NCI-H187 treated with DMSO at 0.1 percent for 48 hours (cell line): ENCODE data around the gene ARPC2.

Source experiments
- DNase-seq: peaks from one replicate; lab custom pipeline; 2025; lab: John Stamatoyannopoulos, UW

The ARPC2 gene

DNA sequence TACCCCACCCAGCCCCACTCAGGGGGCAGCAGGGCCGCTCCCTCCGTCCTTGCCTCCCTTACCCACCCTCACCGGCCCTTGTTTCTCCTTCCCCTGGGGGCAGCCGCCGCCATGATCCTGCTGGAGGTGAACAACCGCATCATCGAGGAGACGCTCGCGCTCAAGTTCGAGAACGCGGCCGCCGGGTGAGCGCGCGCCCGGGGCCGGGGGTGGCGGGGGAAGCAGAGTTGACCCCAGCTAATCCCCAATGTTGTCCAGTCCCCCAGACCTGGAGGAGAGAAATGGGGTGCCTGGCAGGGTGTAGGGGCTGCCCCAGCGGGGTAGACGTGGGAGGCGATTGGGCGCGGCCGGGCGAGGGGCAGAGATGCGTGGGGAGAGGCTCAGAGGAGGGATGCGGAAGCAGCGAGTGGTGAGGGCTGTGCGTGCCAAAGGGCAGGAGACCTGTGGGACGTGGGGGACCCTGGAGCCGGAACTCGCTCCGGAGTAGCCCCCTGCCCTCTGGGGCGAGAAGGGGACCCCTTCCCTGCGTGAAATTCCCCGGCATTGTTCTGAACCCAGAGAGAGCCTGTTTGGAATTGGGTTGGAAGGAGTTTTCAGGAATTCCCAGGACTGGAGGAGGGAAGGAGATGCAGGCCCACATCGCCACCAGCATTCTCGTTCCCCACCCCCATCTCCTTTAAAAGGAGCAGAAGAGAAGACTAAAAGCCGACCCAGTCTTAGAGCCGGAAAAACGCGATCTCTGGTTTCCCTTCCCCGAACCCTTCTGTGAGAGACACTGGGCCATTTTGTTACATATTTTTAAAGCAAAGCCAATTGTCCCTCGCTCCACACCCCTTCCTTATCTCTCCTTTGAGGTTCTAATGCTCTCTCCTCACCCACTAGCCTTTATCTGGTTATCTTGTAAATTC is 625 bp downstream of the ARPC2 start:
- DNase-seq, result no peak

DNA sequence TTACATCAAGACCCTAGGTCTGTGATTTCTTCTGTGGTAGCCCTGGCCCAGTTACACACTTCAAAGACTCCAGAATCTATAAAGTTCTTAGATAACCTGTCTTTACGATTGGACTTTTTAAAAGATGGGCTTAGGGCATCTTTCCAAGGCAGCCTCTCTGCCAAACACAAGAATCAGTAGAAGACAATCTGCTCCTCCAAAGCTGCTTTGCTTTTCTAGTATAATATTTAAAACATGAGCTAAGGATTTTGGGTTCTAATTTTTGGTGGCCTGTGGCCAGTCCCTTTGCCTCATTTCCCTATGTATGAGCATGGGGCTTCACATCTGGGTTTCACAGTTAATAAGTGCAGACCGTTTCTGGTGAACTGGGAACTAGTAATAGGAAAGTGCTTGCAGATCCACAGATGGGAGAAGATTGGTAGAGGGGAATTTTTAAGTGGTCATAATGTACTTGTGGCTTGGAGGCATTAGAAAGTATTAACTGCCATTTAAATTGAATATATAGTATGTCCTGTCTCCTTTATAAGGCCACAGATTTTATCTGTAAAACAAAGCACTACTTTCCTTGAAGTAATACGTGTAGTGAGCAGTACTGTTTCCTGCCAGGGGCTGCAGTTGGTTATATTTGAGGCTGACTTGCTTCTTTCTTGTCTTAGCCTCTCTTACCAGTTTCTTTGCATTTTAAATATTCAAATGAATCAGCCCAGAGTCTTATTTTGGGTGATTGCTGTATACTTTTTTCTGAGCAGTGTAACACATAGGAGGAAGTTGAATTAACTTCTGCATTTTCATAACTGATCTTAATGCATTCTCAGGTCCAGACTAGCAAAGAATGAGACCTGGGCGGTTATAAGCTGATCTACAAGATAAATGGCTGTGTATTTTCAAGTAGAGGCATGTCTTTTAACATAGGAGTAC is 1.5 kb downstream of the ARPC2 start:
- DNase-seq, result no peak

DNA sequence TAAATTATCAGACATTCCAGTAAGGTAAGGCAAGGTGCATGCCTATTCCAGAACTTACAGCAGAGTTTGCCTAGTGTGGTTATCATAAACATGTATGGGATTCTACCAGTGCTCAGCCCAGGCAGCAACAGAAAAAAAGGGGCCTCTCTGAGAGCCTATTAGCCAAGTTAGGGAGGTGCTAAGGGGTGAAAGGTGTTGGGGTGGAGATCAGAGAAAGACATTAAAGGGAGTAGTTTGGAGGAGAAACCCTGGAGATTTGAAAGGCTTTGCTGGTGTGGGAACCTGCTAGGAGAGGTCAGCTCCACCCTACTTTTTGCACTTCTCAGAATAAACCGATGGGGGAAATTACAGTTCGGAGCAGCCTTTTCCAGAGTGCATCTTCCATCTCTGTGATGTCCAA is 2.9 kb downstream of the ARPC2 start:
- no peak for DNase-seq

DNA sequence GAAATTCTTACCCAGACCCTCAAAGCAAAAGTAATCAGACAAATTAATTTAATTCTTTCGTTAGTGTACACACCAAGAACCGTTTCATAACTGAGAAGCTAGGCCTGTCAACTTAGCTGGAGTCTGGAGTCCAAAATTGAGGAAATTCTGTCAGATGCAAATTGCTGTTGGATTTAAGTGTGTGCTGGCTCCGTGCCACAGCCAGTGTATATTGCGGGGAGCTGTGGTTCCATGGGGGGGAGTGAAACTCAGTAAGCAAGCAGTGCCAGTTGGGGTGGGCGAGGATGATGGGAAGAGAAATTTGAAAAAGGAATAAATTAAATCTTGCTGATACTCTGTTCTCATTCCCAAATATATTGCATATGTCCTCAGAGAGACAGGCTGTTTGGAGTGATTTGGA is 4.0 kb downstream of the ARPC2 start:
- no peak for DNase-seq

DNA sequence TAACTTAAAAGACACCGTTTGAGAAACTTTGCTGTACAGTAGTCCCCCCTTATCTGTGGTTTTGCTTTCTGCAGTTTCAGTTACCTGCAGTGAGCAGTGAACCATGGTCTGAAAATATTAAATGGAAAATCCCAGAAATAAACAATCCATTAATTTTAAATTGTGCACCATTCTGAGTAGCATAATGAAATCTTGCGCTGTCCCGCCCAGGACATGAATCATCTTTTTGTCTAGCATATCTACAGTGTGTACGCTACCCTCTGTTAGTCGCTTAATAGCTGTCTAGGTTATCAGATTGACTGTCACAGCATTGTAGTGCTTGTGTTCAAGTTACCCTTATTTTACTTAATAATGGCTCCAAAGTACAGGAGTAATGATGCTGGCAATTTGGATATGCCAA is 6.1 kb downstream of the ARPC2 start:
- no peak for DNase-seq

DNA sequence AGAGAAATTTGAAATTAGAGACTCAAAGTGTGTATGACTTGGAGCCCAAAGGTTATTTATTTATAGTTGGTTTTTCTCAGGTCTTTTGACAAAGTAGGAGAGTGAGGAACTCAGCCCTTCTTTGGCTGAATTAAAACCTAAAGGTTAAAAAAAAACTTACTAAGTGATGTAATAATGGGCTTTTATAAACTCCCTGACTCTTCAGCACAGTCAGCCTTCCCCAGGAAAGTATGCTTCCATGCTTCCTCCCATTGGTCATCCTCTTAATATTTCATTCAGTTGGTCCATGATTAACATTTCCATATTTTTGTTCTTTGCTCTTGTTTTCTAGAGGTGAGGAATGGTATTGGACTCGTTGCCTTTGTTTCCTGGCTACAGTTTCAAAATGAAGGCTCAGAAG is 7.2 kb downstream of the ARPC2 start:
- no peak for DNase-seq

DNA sequence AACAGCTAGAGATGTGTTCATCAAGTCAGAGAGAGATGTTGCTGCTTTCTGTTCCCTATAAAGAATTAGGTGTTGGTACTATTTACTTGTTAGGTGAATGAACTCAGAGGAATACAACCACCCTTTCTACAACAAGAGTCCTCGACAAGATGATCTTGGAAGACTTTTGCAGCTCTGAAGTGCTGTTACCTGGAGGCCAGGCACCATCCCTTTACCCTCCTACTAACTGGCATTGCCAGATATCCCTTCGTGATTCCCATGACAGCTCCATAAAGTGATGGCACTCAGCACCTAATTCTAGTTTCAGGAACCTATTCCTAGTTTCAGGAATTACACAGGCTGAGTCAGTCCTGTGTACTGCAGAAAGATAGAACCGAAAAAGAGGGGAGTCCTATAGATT is 9.9 kb downstream of the ARPC2 start:
- DNase-seq, result no peak

DNA sequence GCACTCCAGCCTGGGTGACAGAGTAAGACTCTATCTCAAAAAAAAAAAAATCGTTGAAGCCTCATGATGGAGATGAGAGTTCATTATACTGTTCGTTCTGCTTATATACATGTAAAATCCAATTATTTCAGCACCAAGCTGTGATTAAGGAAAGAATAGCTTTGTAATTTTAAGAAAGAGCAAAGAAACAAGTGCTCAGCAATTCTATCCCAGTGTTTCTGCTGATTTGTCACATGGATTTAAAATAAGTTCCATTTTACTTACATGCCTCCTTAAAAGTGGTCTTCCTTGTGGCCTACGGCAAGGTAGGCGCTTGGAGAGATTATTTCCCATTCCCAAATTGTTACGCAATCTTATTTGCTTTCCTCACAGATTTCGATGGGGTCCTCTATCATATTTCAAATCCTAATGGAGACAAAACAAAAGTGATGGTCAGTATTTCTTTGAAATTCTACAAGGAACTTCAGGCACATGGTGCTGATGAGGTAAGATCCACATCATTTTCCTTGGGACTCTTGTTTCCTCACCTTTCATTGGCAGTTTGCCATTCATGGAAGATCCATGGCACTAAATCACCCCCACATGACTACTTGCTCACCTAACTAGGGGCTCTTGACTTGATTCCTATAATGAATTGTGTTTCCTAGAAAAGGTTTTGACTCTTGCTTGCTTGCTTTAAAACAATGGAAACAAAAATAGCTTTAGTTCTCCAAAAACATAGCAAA is 11.5 kb downstream of the ARPC2 start:
- no peak for DNase-seq

DNA sequence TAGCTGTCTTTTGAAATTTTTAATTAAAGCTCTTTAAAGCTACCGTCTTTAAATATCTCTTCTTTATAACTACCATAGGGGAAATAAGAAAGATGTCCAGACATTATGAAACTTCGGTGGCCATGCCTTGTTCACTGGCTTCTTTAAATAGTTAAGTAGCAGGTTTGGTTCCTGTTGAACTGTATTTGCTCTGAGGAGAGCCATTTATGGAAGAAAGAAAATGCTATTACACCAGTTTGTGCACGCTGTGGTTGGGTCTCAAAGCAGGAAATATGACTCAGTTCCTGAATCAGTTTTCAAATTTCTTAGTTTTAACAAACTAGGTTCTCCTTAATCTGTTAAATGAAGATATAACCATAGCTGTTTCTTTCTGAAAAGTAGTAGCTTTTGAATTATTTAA is 12.2 kb downstream of the ARPC2 start:
- DNase-seq, result no peak

DNA sequence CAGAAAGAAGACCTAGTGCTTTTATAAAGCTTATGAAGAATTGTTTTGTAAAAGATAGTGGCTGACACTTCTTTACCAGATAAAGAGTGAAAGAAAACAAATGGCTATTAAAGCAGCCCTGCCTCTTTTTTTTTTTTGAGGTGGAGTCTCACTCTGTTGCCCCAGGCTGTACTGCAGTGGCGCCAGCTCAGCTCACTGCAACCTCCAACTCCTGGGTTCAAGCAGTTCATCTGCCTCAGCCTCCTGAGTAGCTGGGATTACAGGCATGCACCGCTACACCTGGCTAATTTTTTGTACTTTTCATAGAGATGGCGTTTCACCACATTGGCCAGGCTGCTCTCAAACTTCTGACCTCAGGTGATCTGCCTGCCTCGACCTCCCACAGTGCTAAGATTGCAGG is 12.9 kb downstream of the ARPC2 start:
- DNase-seq, result no peak

DNA sequence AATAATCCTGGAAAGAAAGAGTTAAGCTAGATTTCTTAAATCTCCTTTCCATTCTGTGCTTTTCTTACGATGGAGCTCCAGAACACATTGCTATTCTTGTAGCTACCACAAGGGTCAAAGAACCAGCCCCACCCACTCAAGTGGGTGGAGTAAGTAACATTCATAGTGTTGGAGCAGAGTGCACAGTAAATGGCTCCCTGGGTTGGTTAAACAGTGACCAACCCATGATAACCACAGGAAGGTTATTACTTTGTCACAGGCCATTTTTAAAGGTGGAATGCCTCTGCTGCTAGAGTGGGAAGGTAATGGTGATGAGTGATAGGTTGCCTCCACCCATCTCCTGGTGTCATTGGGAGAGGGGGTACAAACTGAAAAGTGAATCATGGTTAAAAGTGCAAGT is 13.9 kb downstream of the ARPC2 start:
- DNase-seq, result no peak

DNA sequence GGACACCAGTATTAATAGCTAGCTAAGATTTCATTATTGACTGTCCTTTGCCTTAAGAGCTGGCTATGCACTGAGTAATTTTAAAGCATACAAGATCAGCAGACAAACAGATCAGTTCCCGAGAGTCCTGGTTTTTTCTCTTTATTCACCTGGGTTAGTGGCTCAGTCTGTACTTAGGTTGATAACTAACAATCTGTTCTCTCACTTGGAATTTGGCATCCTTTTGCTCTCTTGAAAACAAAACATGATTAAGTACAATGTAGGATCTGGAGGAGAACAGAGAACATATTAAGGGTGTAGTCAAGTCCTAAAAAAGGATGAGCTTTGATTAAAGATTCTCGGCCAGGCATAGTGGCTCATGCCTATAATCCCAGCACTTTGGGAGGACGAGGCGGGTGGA is 16.6 kb downstream of the ARPC2 start:
- no peak for DNase-seq

DNA sequence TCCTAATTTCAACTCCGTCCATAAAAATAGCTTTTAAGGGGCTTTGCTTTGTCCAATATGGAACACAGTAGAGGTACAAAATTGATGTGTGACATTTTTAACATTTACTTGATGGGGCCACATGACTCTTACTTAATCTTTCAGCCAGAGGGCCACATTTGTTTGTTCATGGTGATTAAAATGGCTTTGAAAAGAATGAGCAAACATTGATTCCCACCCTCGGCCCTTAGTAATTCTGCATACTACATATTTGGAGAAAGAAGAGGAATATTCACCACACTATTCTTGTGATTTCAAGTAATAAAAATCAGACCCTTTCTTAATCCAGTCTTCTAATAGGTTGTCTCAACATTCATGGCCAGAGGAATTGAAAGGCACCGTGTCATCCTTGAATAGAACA is 17.5 kb downstream of the ARPC2 start:
- no peak for DNase-seq

DNA sequence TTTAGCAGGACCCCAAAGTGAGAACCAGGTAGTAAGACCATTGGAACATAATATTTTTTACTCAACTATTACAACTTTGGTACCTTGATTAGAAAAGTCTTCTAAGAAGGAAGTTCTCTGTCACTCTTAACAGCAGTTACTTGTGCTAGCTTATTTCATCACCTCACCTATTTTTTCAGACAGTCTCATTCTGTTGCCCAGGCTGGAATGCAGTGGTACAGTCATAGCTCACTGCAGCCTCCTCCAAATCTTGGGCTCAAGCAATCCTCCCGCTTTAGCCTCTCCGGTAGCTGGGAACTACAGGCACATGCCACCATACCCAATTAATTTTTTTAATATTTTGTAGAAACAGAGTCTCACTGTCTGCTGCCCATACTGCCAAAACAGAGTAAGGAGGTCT is 18.0 kb downstream of the ARPC2 start:
- DNase-seq, result no peak

DNA sequence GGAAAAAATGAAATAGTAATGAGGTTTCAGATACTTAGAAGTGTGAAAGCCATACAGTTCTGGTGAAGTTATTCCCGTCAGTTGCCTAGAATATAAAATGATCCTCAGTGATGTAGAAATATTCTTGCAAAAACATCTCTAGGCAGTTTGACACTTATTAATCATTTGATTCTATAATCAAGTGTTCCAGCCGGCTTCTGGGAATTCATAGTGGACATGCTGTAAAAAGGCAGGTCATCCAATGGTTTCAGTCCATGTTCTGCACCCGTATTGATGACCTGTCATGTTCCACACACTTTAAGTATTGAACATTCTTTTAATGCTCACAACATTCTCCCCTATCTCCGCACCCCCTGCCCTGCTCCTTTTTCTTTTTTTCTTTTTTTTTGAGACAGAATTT is 19.8 kb downstream of the ARPC2 start:
- no peak for DNase-seq

DNA sequence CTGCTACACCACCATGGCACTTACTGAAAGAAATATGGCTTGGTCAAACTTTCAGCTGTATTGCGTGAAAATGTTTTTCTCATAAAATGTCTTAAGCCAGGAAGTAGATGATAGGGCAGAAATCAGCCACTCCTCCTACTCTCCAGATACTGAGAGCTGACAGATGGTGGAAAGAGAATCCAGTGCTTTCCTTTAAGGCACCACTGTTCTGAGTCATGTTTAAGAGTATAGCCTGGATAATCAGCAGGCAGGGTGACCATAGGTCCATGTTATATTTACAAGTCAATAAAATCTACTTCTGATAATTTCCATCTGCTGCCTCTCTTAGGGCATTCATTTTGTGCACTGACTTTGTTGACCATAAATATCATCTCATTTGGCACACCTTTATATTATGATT is 21.9 kb downstream of the ARPC2 start:
- no peak for DNase-seq

DNA sequence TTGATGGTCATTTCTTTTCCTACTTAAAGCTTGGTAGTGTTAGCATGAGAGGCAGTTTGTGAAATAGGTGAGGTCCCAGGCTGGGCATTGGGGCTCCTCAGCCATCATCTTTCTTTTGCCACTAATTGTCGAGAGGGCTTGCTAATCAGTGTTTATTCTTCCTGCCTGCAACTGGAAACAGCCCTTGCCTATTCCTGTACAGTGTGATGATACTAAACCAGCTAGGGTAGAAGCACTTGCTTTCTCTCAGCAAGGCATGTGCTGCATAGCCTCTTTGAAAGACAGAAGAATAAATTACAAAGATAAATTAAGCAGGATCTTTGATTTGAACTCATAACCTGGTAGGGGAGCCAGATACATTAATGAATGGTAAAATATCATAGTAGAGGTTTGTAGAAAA is 27.2 kb downstream of the ARPC2 start:
- DNase-seq, result no peak

DNA sequence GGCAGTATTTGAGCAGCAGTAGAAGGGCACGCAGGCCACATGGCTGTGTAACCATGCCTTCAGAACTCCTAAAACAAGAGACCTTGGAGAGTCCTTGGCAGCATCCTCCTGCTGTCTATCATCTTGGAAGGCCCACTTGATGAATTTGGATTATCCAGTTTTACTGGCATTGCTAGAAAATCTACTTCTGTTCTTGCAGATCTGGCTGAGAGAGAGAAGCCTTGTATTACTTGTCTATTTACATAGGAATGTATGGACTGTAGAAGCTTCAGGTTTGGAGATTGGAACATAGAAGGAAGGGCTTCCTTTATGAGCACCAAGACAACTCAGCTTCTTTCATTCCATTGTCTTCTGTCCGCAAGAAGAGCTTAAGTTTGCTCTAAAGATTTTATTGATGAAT is 27.7 kb downstream of the ARPC2 start:
- DNase-seq, result no peak

DNA sequence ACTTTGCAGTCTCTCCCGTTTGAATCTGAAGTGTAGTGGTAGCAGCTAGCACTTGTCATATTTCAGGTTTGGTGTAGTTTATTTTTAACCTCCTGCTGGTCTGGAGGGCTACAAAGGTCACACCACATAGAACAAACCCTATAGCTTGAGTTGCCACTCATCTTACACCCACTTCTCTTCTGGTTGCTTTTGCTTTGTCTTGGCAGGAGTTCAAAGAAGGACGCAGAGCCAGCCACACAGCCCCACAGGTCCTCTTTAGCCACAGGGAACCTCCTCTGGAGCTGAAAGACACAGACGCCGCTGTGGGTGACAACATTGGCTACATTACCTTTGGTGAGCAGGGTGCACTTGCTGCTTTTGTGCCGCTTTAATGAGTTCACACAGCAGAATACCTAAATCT is 28.2 kb downstream of the ARPC2 start:
- no peak for DNase-seq

DNA sequence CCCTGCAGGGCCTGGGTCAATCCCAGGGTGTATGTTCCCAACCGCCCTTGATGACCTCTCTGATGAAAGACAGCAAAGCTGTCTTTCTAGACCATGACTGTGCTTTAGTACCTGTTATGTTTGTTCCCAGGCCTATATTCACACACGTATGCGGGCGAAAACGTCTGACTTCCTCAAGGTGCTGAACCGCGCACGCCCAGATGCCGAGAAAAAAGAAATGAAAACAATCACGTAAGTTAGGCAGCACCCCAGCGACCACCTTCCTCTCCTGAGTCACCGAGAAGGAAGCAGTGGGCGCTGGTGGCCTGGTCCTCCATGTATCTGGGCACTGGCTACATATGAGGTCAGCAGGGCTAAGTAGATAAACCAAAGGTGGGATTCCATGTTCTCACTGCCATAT is 32.7 kb downstream of the ARPC2 start:
- DNase-seq, result no peak

DNA sequence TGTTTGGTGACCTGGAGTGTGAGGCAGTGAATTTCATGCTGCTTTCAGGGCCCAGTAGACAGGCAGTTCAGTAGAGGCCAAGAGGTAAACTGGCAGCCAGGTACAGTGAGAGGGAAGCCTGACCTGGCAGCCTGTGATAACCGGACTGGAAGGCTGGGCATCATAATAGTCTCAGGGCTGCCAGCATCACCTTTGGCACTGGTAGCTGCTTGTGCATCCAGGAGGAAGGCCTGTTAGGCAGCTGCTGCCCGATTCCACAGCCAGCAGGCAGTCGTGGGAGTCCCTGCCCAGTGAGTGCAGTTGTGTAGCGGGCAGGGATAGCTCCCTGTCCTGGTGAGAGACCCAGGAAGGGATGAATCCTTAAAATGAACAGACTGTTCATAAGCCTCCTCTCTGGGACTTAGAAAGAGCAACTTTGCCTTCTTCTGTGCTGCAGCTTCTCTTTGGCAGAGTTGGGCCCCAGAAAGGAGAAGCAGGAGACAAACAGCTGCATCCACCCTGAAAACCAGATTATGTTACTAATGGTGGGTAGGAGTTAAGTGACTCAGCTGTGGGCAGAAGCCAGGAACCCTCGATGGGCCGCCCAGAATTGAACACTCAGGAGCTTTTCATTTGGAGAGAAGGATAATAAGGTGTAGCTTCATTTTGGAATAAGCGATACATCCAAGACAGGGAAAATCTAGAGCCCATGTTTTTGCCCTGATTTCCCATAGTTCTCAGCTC is 35.7 kb downstream of the ARPC2 start:
- no peak for DNase-seq

DNA sequence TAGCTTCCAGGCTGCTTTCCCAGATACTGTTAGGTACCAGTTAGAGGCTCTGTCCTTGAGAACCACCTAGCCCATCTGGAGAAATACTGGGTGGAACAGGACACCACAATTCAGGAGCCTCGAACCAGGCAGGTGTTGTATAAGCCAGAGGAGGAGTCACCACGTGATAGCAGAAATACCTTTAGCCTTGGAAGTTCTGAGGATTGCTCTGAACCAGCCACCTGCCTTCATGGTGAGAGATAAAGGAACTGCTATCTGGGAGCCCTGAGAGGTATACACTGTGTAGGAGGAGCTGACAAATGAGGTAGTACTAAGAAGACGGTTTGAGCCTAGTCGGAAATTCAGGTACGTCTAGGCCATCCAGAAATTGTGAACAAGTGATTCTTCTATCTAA is 36.2 kb downstream of the ARPC2 start:
- no peak for DNase-seq
